Hepatocyte (in vitro differentiated cells): ENCODE data around the gene EIF3L. TPM values are rescaled to one million over a fixed set of nuclear protein-coding genes. Genes with fewer than 3 reads are reported as not detected.

Source experiments
- DNase-seq: peaks from one replicate; pipeline ENCODE4 v3.0.0-alpha.2; 2016; ENCODE audit warnings: low spot score
- H2AFZ ChIP-seq: fragments of 200-600 bp; sonication (generic); 2 replicates; pipeline ENCODE4 v1.6.0; 2016; ENCODE audit warnings: antibody characterized with exemption, mild to moderate bottlenecking
- H3K27ac ChIP-seq: fragments of 200-600 bp; sonication (generic); 2 replicates; pipeline ENCODE4 v1.5.1; 2016; ENCODE audit warnings: mild to moderate bottlenecking
- H3K27me3 ChIP-seq: fragments of 200-600 bp; sonication (generic); 2 replicates; pipeline ENCODE4 v1.6.1; 2016
- H3K36me3 ChIP-seq: fragments of 200-600 bp; sonication (generic); replicated peaks from 2 replicates; pipeline ENCODE4 v1.5.1; 2016; ENCODE audit warnings: low read depth; ENCODE audit not compliant: insufficient read depth
- H3K4me1 ChIP-seq: fragments of 200-600 bp; sonication (generic); 2 replicates; pipeline ENCODE4 v1.5.1; 2016; ENCODE audit warnings: mild to moderate bottlenecking, moderate library complexity; ENCODE audit not compliant: insufficient read depth
- H3K4me2 ChIP-seq: fragments of 200-600 bp; sonication (generic); 2 replicates; pipeline ENCODE4 v1.6.0; 2016
- H3K4me3 ChIP-seq: fragments of 200-600 bp; sonication (generic); 2 replicates; pipeline ENCODE4 v1.5.1; 2016; ENCODE audit warnings: mild to moderate bottlenecking
- H3K79me2 ChIP-seq: fragments of 200-600 bp; sonication (generic); 2 replicates; pipeline ENCODE4 v1.6.0; 2017; ENCODE audit warnings: mild to moderate bottlenecking
- H3K9me2 ChIP-seq: fragments of 200-600 bp; sonication (generic); replicated peaks from 2 replicates; pipeline ENCODE4 v1.6.0; 2017; ENCODE audit warnings: mild to moderate bottlenecking; ENCODE audit not compliant: insufficient read depth
- H3K9me3 ChIP-seq: fragments of 200-600 bp; sonication (generic); 2 replicates; pipeline ENCODE4 v1.5.1; 2016; ENCODE audit warnings: low read depth, mild to moderate bottlenecking
- H4K20me1 ChIP-seq: fragments of 200-600 bp; sonication (generic); 2 replicates; pipeline ENCODE4 v1.6.0; 2016; ENCODE audit warnings: mild to moderate bottlenecking; ENCODE audit not compliant: insufficient read depth, poor library complexity, severe bottlenecking
- CTCF ChIP-seq: fragments of 200-600 bp; sonication (generic); IDR thresholded peaks from 2 replicates; pipeline ENCODE4 v1.5.1; 2016; ENCODE audit warnings: antibody characterized with exemption, mild to moderate bottlenecking; ENCODE audit not compliant: poor library complexity
- EZH2 ChIP-seq: fragments of 200-600 bp; sonication (generic); IDR thresholded peaks from 2 replicates; pipeline ENCODE4 v1.6.1; 2016; ENCODE audit warnings: antibody characterized with exemption, mild to moderate bottlenecking, borderline replicate concordance
- EZH2phosphoT487 ChIP-seq: fragments of 200-600 bp; sonication (generic); IDR thresholded peaks from one replicate; pipeline ENCODE4 v1.6.1; 2018; ENCODE audit warnings: antibody characterized with exemption, mild to moderate bottlenecking, low read depth, moderate library complexity; ENCODE audit not compliant: unreplicated experiment, severe bottlenecking
- WGBS: methylation state at CpG from one replicate; pipeline ENCODE4 v1.1.6; 2016; ENCODE audit warnings: low lambda C conversion rate; ENCODE audit errors: missing lambda C conversion rate; 5-methylcytosine and 5-hydroxymethylcytosine counted together
- polyA plus RNA-seq: library from polyadenylated mRNA; unstranded; fragments of >200 nt; fragmentation: Nextera tagmentation; extraction: Ambion mirVana; gene quantifications from 2 replicates; pipeline ENCODE4 v1.2.1, GENCODE V29; 2016
- total RNA-seq: library from RNA; depleted of rRNA; stranded (reverse); fragments of >200 nt; gene quantifications from 2 replicates; pipeline ENCODE4 v1.2.3, GENCODE V29; 2014

EIF3L gene
- total and polyA plus RNA-seq, 2 experiments from 2014 or later: 172 to 365 TPM

GRCh38 chr22:37807410-37808293, 41.6 kb upstream of the EIF3L start, which contains the start of gene GCAT:
Gene GCAT, plus strand, starts transcription at chr22:37807934. Its CDS starts 34 bp downstream, at chr22:37807968.
- Histone ChIP-seq H3K4me3 (peak within 1 kb of the TSS; percentile 69), H3K4me1 (peaks cover 29% of the 10 kb centered on the region), H3K27me3 (no peaks in the 10 kb centered on the region), H3K27ac (peak within 1 kb of the TSS; percentile 88), H3K4me2 (peak within 1 kb of the TSS; percentile 93), H3K36me3 (no peaks in the 10 kb centered on the region), H3K9me3 (no peaks in the 10 kb centered on the region), H3K9me2 (no peaks in the 10 kb centered on the region), H4K20me1 (peaks cover 7% of the 10 kb centered on the region), H2AFZ (no peak within 1 kb of the TSS), H3K79me2 (peaks cover 26% of the 10 kb centered on the region)
- peak; percentile 98 for DNase-seq
- TF ChIP-seq EZH2: no peak
- TF ChIP-seq EZH2phosphoT487: no peak
- TF ChIP-seq CTCF: no peak
- 3% methylated on average over 35 of the region's 73 CpGs for WGBS

DNA sequence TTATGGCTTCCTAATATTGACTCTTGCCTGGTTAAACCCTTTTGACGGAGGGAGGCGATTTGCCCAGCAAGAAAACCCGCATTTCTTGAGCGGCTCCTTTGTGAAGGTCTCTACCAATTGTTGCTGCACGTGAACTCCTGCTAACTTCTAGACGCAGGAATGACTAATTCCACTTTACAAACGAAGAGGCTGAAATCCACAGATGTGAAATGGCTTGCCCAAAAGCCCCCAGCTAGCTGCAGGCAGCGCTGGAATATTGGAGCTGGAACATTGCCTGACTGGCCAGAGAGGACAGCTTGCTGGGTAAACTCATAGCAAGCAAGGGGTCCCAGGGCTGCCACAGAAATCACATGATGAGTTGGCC, 40.9 kb upstream of the EIF3L start:
- Histone ChIP-seq H3K79me2 (peaks cover 26% of the 10 kb centered on the region), H3K4me2 (peak overlapping the region; percentile 93), H3K4me1 (peaks cover 29% of the 10 kb centered on the region), H3K27ac (peak overlapping the region; percentile 51), H4K20me1 (peaks cover 7% of the 10 kb centered on the region), H3K9me3 (no peaks in the 10 kb centered on the region), H3K36me3 (no peaks in the 10 kb centered on the region), H2AFZ (no peak overlapping the region), H3K27me3 (no peaks in the 10 kb centered on the region), H3K4me3 (peak overlapping the region; percentile 27), H3K9me2 (no peaks in the 10 kb centered on the region)
- DNase-seq: no peak
- WGBS: 3% methylated on average over 8 of the region's 8 CpGs
- TF ChIP-seq EZH2 (no peak), CTCF (no peak), EZH2phosphoT487 (no peak)

GRCh38 chr22:37809672-37810333, 39.4 kb upstream of the EIF3L start:
- Histone ChIP-seq H3K4me2 (no peak overlapping the region), H2AFZ (no peak overlapping the region), H3K27me3 (no peaks in the 10 kb centered on the region), H4K20me1 (peaks cover 7% of the 10 kb centered on the region), H3K4me1 (peaks cover 17% of the 10 kb centered on the region), H3K9me3 (no peaks in the 10 kb centered on the region), H3K79me2 (peaks cover 26% of the 10 kb centered on the region), H3K36me3 (no peaks in the 10 kb centered on the region), H3K9me2 (no peaks in the 10 kb centered on the region), H3K4me3 (no peak overlapping the region), H3K27ac (no peak overlapping the region)
- WGBS: 95% methylated on average over 5 of the region's 5 CpGs
- TF ChIP-seq CTCF (no peak), EZH2 (no peak), EZH2phosphoT487 (no peak)
- no peak for DNase-seq
